Endodermal cell (in vitro differentiated cells): ENCODE data around the gene HAND1. TPM values are rescaled to one million over a fixed set of nuclear protein-coding genes. Genes with fewer than 3 reads are reported as not detected.

ENCODE experiments used
- DNase-seq: peaks from one replicate; pipeline ENCODE4 v3.0.0-alpha.2; 2017
- H3K27ac ChIP-seq: 2 replicates; pipeline ENCODE4 v1.5.1; 2013; ENCODE audit warnings: mild to moderate bottlenecking, low read depth, low read length, moderate library complexity
- H3K27me3 ChIP-seq: 2 replicates; pipeline ENCODE4 v1.6.1; 2013; ENCODE audit warnings: mild to moderate bottlenecking, low read length, moderate library complexity; ENCODE audit not compliant: insufficient read depth, control insufficient read depth, poor library complexity, severe bottlenecking
- H3K36me3 ChIP-seq: 2 replicates; pipeline ENCODE4 v1.7.0; 2013; ENCODE audit warnings: mild to moderate bottlenecking, low read length, moderate library complexity; ENCODE audit not compliant: control insufficient read depth, insufficient read depth
- H3K4me1 ChIP-seq: one replicate; pipeline ENCODE4 v1.7.0; 2013; ENCODE audit warnings: low read length; ENCODE audit not compliant: control insufficient read depth, insufficient read depth
- H3K4me3 ChIP-seq: 2 replicates; pipeline ENCODE4 v1.5.1; 2013; ENCODE audit warnings: mild to moderate bottlenecking, low read length, moderate library complexity
- H3K9ac ChIP-seq: 2 replicates; pipeline ENCODE4 v1.6.1; 2013; ENCODE audit warnings: mild to moderate bottlenecking, low read length, moderate library complexity; ENCODE audit not compliant: poor library complexity, severe bottlenecking; ENCODE audit errors: extremely low read depth
- H3K9me3 ChIP-seq: 2 replicates; pipeline ENCODE4 v1.6.1; 2013; ENCODE audit warnings: mild to moderate bottlenecking, low read length, moderate library complexity; ENCODE audit not compliant: control insufficient read depth
- H3K27ac Mint-ChIP-seq: 2 replicates; pipeline ENCODE4 v1.8.0; 2020; ENCODE audit warnings: mixed read lengths
- H3K27me3 Mint-ChIP-seq: 2 replicates; pipeline ENCODE4 v1.8.0; 2021; ENCODE audit warnings: mild to moderate bottlenecking, mixed read lengths; ENCODE audit not compliant: insufficient read depth
- H3K36me3 Mint-ChIP-seq: 2 replicates; pipeline ENCODE4 v1.8.0; 2020; ENCODE audit warnings: low read depth, mixed read lengths
- H3K4me1 Mint-ChIP-seq: 2 replicates; pipeline ENCODE4 v1.8.0; 2020; ENCODE audit warnings: mixed read lengths
- H3K4me3 Mint-ChIP-seq: 2 replicates; pipeline ENCODE4 v1.8.0; 2020; ENCODE audit warnings: mild to moderate bottlenecking, moderate library complexity, mixed read lengths
- H3K9me3 Mint-ChIP-seq: 2 replicates; pipeline ENCODE4 v1.8.0; 2020; ENCODE audit warnings: mild to moderate bottlenecking, mixed read lengths
- WGBS, 2 experiments: methylation state at CpG; one replicate each; pipeline versions ENCODE4 v1.1.5 to v1.1.7; 2013; ENCODE audit warnings: missing lambda C conversion rate in 2 of 2, mixed read lengths in 1 of 2; ENCODE audit not compliant: insufficient coverage in 1 of 2, insufficient read length in 1 of 2; 5-methylcytosine and 5-hydroxymethylcytosine counted together
- total RNA-seq, 2 donors: library from RNA; stranded (reverse); fragmentation: NEBNext Ultra II Directional in 1 of 2; extraction: Animal tissue kit (Norgen Biotek cat#: 25700) in 1 of 2; gene quantifications; 2 replicates in 1 of 2; 3 replicates in 1 of 2; pipeline ENCODE4 v1.2.1, GENCODE V29; 2021
- TF ChIP-seq, protein P1 (sequence below): fragments of 200-600 bp; sonication (generic); conservative IDR thresholded peaks from 2 replicates; pipeline ENCODE4 v1.5.0; 2021; ENCODE audit warnings: antibody characterized with exemption, mild to moderate bottlenecking

The HAND1 gene
- total RNA-seq, 2 donors from 2014 or later = not detected

GRCh38 chr5:154494036-154494435 lies 16.0 kb upstream of the HAND1 start:
- Mint-ChIP-seq H3K9me3 (no peaks in the 10 kb centered on the region), H3K4me1 (peaks cover 17% of the 10 kb centered on the region), H3K27me3 (peaks cover 57% of the 10 kb centered on the region), H3K4me3 (no peak overlapping the region), H3K36me3 (no peaks in the 10 kb centered on the region), H3K27ac (no peak overlapping the region)
- peaks cover 11% of the 10 kb centered on the region for H3K27me3 ChIP-seq
- DNase-seq = peak; percentile 22
- H3K4me3 ChIP-seq = no peak overlapping the region
- H3K27ac ChIP-seq = no peak overlapping the region
- no peaks in the 10 kb centered on the region for H3K36me3 ChIP-seq
- WGBS, 2 experiments = 82 to 93% methylated on average over 2 to 4 of the region's 4 CpGs
- peaks cover 10% of the 10 kb centered on the region for H3K4me1 ChIP-seq
- no peaks in the 10 kb centered on the region for H3K9me3 ChIP-seq
- no peak overlapping the region for H3K9ac ChIP-seq
- TF ChIP-seq, protein P1, sequence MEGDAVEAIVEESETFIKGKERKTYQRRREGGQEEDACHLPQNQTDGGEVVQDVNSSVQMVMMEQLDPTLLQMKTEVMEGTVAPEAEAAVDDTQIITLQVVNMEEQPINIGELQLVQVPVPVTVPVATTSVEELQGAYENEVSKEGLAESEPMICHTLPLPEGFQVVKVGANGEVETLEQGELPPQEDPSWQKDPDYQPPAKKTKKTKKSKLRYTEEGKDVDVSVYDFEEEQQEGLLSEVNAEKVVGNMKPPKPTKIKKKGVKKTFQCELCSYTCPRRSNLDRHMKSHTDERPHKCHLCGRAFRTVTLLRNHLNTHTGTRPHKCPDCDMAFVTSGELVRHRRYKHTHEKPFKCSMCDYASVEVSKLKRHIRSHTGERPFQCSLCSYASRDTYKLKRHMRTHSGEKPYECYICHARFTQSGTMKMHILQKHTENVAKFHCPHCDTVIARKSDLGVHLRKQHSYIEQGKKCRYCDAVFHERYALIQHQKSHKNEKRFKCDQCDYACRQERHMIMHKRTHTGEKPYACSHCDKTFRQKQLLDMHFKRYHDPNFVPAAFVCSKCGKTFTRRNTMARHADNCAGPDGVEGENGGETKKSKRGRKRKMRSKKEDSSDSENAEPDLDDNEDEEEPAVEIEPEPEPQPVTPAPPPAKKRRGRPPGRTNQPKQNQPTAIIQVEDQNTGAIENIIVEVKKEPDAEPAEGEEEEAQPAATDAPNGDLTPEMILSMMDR = no peak

- no peaks in the 10 kb centered on the region for H3K36me3 ChIP-seq
- H3K9ac ChIP-seq = no peak overlapping the region
- Mint-ChIP-seq H3K4me1 (peaks cover 11% of the 10 kb centered on the region), H3K9me3 (no peaks in the 10 kb centered on the region), H3K4me3 (peak overlapping the region; percentile 28), H3K27ac (no peak overlapping the region), H3K27me3 (peaks cover 63% of the 10 kb centered on the region), H3K36me3 (no peaks in the 10 kb centered on the region)
- 88 to 89% methylated on average over 25 to 29 of the region's 29 CpGs for WGBS, 2 experiments
- H3K27ac ChIP-seq = no peak overlapping the region
- TF ChIP-seq, protein P1 = no peak
- H3K4me1 ChIP-seq = peaks cover 6% of the 10 kb centered on the region
- peak; percentile 82 for DNase-seq
- H3K9me3 ChIP-seq = no peaks in the 10 kb centered on the region
- H3K4me3 ChIP-seq = no peak overlapping the region
- H3K27me3 ChIP-seq = peaks cover 17% of the 10 kb centered on the region
Measured at GRCh38 chr5:154493274-154493673, 15.2 kb upstream of the HAND1 start.

DNA sequence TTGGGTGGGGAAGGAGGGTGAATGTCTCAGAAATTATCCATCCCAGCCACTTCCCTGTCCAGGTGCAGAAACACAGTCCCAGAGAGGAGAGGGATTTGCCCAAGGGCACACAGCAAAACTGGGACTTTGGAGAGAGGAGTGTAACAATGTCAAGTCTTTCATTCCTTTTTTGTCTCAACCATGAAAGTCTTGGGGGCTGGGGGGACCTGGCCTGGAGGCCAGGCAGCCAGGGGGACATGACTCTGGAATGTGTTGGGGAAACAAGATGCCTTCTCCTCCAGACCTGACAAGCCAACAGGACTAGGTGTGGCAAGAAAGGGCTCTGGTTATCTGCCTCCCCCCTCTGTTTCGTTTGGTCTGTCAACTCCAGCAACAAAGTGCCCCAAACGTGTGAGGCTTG lies 13.9 kb upstream of the HAND1 start:
- Histone ChIP-seq H3K27me3 (peaks cover 30% of the 10 kb centered on the region), H3K4me1 (peaks cover 6% of the 10 kb centered on the region), H3K27ac (no peak overlapping the region), H3K9ac (no peak overlapping the region), H3K36me3 (no peaks in the 10 kb centered on the region), H3K4me3 (no peak overlapping the region), H3K9me3 (no peaks in the 10 kb centered on the region)
- Mint-ChIP-seq H3K27ac (no peak overlapping the region), H3K27me3 (peaks cover 73% of the 10 kb centered on the region), H3K9me3 (no peaks in the 10 kb centered on the region), H3K4me1 (peaks cover 11% of the 10 kb centered on the region), H3K4me3 (no peak overlapping the region), H3K36me3 (no peaks in the 10 kb centered on the region)
- DNase-seq = peak; percentile 43
- WGBS, 2 experiments = 80% methylated on average over 2 of the region's 2 CpGs; no CpG with 5 or more reads in 1 of the 2 experiments
- TF ChIP-seq, protein P1 = no peak
